DOHH2 (cell line): ENCODE data around the gene SKIL.

ENCODE experiments used
- H3F3A ChIP-seq: fragments of 200-600 bp; sonication (generic), shearing (Covaris generic); 2 replicates; pipeline ENCODE4 v1.6.0; 2016; ENCODE audit warnings: antibody characterized with exemption, mild to moderate bottlenecking; ENCODE audit not compliant: control insufficient read depth, insufficient read depth
- H3K27ac ChIP-seq: fragments of 200-600 bp; sonication (generic); 2 replicates; pipeline ENCODE4 v1.5.1; 2014; ENCODE audit warnings: low read depth, mild to moderate bottlenecking, low read length, moderate library complexity
- H3K27me3 ChIP-seq: fragments of 200-600 bp; sonication (generic); 2 replicates; pipeline ENCODE4 v1.6.1; 2014; ENCODE audit warnings: mild to moderate bottlenecking, low read length, mixed read lengths; ENCODE audit not compliant: control insufficient read depth
- H3K36me3 ChIP-seq: fragments of 200-600 bp; sonication (generic); 2 replicates; pipeline ENCODE4 v1.6.1; 2014; ENCODE audit warnings: mild to moderate bottlenecking, low read length, moderate library complexity, mixed read lengths; ENCODE audit not compliant: control insufficient read depth
- H3K4me1 ChIP-seq: fragments of 200-600 bp; sonication (generic); 2 replicates; pipeline ENCODE4 v1.6.1; 2014; ENCODE audit warnings: mild to moderate bottlenecking, low read length, mixed read lengths; ENCODE audit not compliant: control insufficient read depth
- H3K4me2 ChIP-seq: fragments of 200-600 bp; sonication (generic); 2 replicates; pipeline ENCODE4 v1.6.0; 2014; ENCODE audit warnings: mild to moderate bottlenecking, low read length, moderate library complexity
- H3K4me3 ChIP-seq: fragments of 200-600 bp; sonication (generic); 2 replicates; pipeline ENCODE4 v1.5.1; 2014; ENCODE audit warnings: mild to moderate bottlenecking, low read length, mixed read lengths
- H3K79me2 ChIP-seq: fragments of 200-600 bp; sonication (generic); 2 replicates; pipeline ENCODE4 v1.6.1; 2014; ENCODE audit warnings: mild to moderate bottlenecking, low read length, mixed read lengths; ENCODE audit not compliant: control insufficient read depth
- H3K9me2 ChIP-seq: fragments of 200-600 bp; sonication (generic); replicated peaks from 2 replicates; pipeline ENCODE4 v1.6.1; 2014; ENCODE audit warnings: mild to moderate bottlenecking, low read length, mixed read lengths; ENCODE audit not compliant: control insufficient read depth
- H3K9me3 ChIP-seq: fragments of 200-600 bp; sonication (generic); 2 replicates; pipeline ENCODE4 v1.6.1; 2014; ENCODE audit warnings: antibody characterized with exemption, low read length, mixed read lengths; ENCODE audit not compliant: control insufficient read depth, insufficient read depth
- H4K20me1 ChIP-seq: fragments of 200-600 bp; sonication (generic); 2 replicates; pipeline ENCODE4 v1.6.0; 2014; ENCODE audit warnings: low read depth, mild to moderate bottlenecking, antibody characterized with exemption, low read length, moderate library complexity; ENCODE audit not compliant: control insufficient read depth, insufficient read depth
- EZH2phosphoT487 ChIP-seq: fragments of 200-600 bp; sonication (generic); IDR thresholded peaks from 2 replicates; pipeline ENCODE4 v1.6.1; 2017; ENCODE audit warnings: borderline replicate concordance, mild to moderate bottlenecking, antibody characterized with exemption, low read length, moderate library complexity, mixed read lengths
- TF ChIP-seq, protein P1 (sequence below): fragments of 200-600 bp; sonication (generic); IDR thresholded peaks from one replicate; pipeline ENCODE4 v1.5.1; 2014; ENCODE audit warnings: antibody characterized with exemption, mild to moderate bottlenecking, low read depth, low read length; ENCODE audit not compliant: poor library complexity, severe bottlenecking

The SKIL gene

DNA sequence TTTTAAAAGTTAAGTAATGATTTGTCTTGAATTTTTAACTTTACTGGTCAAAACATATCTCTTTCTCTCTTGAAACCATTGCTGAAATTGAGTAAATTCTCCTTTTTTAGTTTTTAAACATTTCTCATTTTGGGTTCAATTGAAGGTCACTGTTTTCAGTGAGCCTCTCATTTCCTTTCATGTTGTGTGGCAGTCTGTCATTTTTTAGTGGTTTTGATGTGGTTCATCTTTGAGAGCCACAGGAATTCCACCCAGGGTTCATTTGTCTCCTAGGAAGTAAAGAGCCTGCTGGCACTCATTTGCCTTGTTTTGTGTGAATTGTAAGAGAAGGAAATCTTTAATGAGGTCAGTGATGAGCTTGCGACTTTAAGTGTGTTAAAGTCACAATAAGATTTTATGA lies 71.5 kb downstream of the SKIL start:
- H3K4me3 ChIP-seq = no peak overlapping the region
- no peaks in the 10 kb centered on the region for H3K36me3 ChIP-seq
- no peaks in the 10 kb centered on the region for H3K79me2 ChIP-seq
- peaks cover 4% of the 10 kb centered on the region; the same call in 1 of the 2 replicates for H3K27me3 ChIP-seq
- no peak overlapping the region for H3K27ac ChIP-seq
- no peaks in the 10 kb centered on the region for H4K20me1 ChIP-seq
- no peaks in the 10 kb centered on the region for H3K4me1 ChIP-seq
- H3K9me3 ChIP-seq = no peaks in the 10 kb centered on the region
- H3K4me2 ChIP-seq = no peak overlapping the region
- H3F3A ChIP-seq = no peaks in the 10 kb centered on the region
- no peaks in the 10 kb centered on the region for H3K9me2 ChIP-seq
- TF ChIP-seq, protein P1, sequence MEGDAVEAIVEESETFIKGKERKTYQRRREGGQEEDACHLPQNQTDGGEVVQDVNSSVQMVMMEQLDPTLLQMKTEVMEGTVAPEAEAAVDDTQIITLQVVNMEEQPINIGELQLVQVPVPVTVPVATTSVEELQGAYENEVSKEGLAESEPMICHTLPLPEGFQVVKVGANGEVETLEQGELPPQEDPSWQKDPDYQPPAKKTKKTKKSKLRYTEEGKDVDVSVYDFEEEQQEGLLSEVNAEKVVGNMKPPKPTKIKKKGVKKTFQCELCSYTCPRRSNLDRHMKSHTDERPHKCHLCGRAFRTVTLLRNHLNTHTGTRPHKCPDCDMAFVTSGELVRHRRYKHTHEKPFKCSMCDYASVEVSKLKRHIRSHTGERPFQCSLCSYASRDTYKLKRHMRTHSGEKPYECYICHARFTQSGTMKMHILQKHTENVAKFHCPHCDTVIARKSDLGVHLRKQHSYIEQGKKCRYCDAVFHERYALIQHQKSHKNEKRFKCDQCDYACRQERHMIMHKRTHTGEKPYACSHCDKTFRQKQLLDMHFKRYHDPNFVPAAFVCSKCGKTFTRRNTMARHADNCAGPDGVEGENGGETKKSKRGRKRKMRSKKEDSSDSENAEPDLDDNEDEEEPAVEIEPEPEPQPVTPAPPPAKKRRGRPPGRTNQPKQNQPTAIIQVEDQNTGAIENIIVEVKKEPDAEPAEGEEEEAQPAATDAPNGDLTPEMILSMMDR = no peak
- TF ChIP-seq EZH2phosphoT487 = no peak

DNA sequence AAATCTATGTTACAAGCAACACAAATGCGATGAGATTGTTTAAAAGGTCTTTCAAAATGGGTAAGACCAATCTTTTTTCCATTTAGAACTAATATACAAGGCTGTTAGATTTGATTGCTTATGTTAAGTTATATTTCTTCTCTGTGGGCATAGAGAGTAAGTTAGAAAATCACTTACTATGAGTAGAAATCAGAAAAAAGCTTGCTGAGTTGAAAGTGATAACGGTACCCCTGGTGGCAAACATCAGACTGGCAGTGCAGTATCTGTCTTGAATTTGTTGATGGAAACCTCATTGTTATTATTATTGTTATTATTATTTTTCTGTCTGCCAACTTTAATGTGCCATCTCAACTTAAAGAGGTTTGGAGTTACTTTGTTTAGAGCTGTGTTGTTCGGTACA lies 73.5 kb downstream of the SKIL start:
- H3K27me3 ChIP-seq = peaks cover 4% of the 10 kb centered on the region; the same call in 1 of the 2 replicates
- H3K4me3 ChIP-seq = no peak overlapping the region
- H3F3A ChIP-seq = no peaks in the 10 kb centered on the region
- no peaks in the 10 kb centered on the region for H3K79me2 ChIP-seq
- no peaks in the 10 kb centered on the region for H3K9me2 ChIP-seq
- TF ChIP-seq, protein P1 = no peak
- TF ChIP-seq EZH2phosphoT487 = no peak
- H3K4me2 ChIP-seq = no peak overlapping the region
- H3K36me3 ChIP-seq = no peaks in the 10 kb centered on the region
- H4K20me1 ChIP-seq = no peaks in the 10 kb centered on the region
- H3K27ac ChIP-seq = no peak overlapping the region
- no peaks in the 10 kb centered on the region for H3K9me3 ChIP-seq
- no peaks in the 10 kb centered on the region for H3K4me1 ChIP-seq

DNA sequence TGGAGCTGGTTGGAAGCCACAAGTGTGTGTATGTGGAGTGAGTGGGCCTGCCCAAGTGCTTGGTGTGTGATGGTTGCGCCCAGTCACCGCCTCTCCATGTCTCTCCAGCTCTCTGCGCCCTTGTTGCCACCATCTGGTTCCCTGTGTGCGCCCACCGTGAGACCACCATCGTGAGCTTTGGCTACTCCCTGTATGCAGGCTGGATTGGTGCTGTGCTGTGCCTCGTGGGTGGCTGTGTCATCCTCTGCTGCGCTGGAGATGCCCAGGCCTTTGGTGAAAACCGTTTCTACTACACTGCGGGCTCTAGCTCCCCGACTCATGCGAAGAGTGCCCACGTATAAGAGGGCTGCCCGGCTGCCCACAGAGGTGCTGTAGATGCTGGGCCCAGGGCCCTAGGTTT lies 74.9 kb downstream of the SKIL start:
- no peak overlapping the region for H3K27ac ChIP-seq

More for the DNA sequence above, 74.9 kb downstream of the SKIL start:
- no peaks in the 10 kb centered on the region for H3K9me2 ChIP-seq
- H3F3A ChIP-seq = no peaks in the 10 kb centered on the region
- no peaks in the 10 kb centered on the region for H3K79me2 ChIP-seq
- H3K4me3 ChIP-seq = no peak overlapping the region
- peaks cover 4% of the 10 kb centered on the region; the same call in 1 of the 2 replicates for H3K27me3 ChIP-seq
- no peak overlapping the region for H3K4me2 ChIP-seq
- no peaks in the 10 kb centered on the region for H3K4me1 ChIP-seq
- no peaks in the 10 kb centered on the region for H4K20me1 ChIP-seq
- TF ChIP-seq, protein P1 = no peak
- no peak for TF ChIP-seq EZH2phosphoT487
- H3K9me3 ChIP-seq = no peaks in the 10 kb centered on the region
- H3K36me3 ChIP-seq = no peaks in the 10 kb centered on the region
